Endothelial cell of umbilical vein (primary cell): ENCODE data around the gene PELI2.

ENCODE experiments used
- EZH2 ChIP-seq: IDR thresholded peaks from 2 replicates; pipeline ENCODE4 v1.6.1; 2012; ENCODE audit warnings: borderline replicate concordance, low read depth, mild to moderate bottlenecking, moderate library complexity, low read length, inconsistent platforms; ENCODE audit not compliant: severe bottlenecking
- FOS ChIP-seq: IDR thresholded peaks from 2 replicates; pipeline ENCODE4 v1.6.1; 2011; ENCODE audit warnings: mild to moderate bottlenecking, low read length, moderate library complexity, borderline replicate concordance; ENCODE audit not compliant: insufficient read depth
- MYC ChIP-seq: IDR thresholded peaks from one replicate; pipeline ENCODE4 v1.6.1; 2011; ENCODE audit warnings: mild to moderate bottlenecking, low read depth, low read length
- POLR2A ChIP-seq: IDR thresholded peaks from 2 replicates; pipeline ENCODE4 v1.6.1; 2012; ENCODE audit warnings: low read depth, mild to moderate bottlenecking, control low read depth, low read length
- POLR2AphosphoS5 ChIP-seq: IDR thresholded peaks from 2 replicates; pipeline ENCODE4 v1.6.1; 2012; ENCODE audit warnings: low read depth, mild to moderate bottlenecking, control low read depth, low read length, moderate library complexity; ENCODE audit not compliant: insufficient read depth
- TF ChIP-seq, protein P1 (sequence below), 2 donors: IDR thresholded peaks; 1 replicate in 1 of 2; 2 replicates in 1 of 2; pipeline ENCODE4 v1.5.1; 2011; ENCODE audit warnings: low read length in 2 of 2, mild to moderate bottlenecking in 2 of 2, moderate library complexity in 2 of 2, control low read depth in 1 of 2, inconsistent platforms in 1 of 2, low read depth in 1 of 2; ENCODE audit not compliant: insufficient read depth in 1 of 2; ENCODE audit errors: extremely low read depth in 1 of 2

DNA sequence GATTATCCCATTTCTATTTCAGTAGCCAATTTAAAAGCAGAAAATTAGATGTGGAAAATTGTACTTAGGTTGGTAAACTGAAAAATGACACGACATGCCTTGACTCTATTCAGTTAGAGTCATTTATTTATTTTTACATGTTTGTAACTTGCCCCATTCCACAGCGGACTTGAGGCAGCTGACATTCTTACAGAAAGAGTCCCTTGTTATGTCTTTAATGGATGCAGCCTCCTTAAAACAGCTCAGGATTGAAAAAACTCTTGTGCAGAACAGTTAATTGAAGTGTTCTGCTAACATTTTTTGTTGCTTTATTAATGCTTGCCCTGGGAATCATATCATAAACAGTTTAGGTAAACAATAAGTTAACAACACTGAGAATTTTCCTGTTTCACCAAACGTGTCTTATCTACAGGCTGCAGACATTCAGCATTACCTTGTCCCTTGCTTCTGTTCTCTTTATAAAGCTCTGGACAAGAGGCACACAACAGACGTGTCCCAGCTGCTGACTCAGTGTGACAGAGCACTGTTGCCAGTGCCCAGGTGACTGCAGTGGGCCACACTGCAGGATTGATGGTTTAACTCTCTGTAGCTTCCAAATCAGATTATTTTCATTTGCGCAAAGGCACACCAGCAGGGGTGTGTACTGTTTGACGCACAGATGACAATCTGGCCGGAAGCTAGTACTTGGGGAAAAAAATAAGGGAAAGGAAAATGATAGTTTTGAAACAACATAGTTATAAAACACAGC is 101.6 kb downstream of the PELI2 start:
- no peak for TF ChIP-seq POLR2AphosphoS5
- no peak for TF ChIP-seq FOS
- TF ChIP-seq POLR2A, result no peak
- no peak for TF ChIP-seq MYC
- TF ChIP-seq, protein P1, sequence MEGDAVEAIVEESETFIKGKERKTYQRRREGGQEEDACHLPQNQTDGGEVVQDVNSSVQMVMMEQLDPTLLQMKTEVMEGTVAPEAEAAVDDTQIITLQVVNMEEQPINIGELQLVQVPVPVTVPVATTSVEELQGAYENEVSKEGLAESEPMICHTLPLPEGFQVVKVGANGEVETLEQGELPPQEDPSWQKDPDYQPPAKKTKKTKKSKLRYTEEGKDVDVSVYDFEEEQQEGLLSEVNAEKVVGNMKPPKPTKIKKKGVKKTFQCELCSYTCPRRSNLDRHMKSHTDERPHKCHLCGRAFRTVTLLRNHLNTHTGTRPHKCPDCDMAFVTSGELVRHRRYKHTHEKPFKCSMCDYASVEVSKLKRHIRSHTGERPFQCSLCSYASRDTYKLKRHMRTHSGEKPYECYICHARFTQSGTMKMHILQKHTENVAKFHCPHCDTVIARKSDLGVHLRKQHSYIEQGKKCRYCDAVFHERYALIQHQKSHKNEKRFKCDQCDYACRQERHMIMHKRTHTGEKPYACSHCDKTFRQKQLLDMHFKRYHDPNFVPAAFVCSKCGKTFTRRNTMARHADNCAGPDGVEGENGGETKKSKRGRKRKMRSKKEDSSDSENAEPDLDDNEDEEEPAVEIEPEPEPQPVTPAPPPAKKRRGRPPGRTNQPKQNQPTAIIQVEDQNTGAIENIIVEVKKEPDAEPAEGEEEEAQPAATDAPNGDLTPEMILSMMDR (IDR thresholded peaks at IDR 0.05; ENCODE audit: extremely low read depth in 1 of 2, insufficient read depth in 1 of 2, low read depth in 1 of 2, low read length in 2 of 2), result no peak
- no peak for TF ChIP-seq EZH2
